Endodermal cell (in vitro differentiated cells): ENCODE data around the gene PLPP3. TPM values are rescaled to one million over a fixed set of nuclear protein-coding genes. Genes with fewer than 3 reads are reported as not detected.
A peak's percentile ranks its signal among the peaks of the same experiment; 100 is the strongest.

ENCODE experiments used
- DNase-seq: peaks from one replicate; pipeline ENCODE4 v3.0.0-alpha.2; 2017
- H3K27ac ChIP-seq: 2 replicates; pipeline ENCODE4 v1.5.1; 2013; ENCODE audit warnings: mild to moderate bottlenecking, low read depth, low read length, moderate library complexity
- H3K27me3 ChIP-seq: 2 replicates; pipeline ENCODE4 v1.6.1; 2013; ENCODE audit warnings: mild to moderate bottlenecking, low read length, moderate library complexity; ENCODE audit not compliant: insufficient read depth, control insufficient read depth, poor library complexity, severe bottlenecking
- H3K36me3 ChIP-seq: 2 replicates; pipeline ENCODE4 v1.7.0; 2013; ENCODE audit warnings: mild to moderate bottlenecking, low read length, moderate library complexity; ENCODE audit not compliant: control insufficient read depth, insufficient read depth
- H3K4me1 ChIP-seq: one replicate; pipeline ENCODE4 v1.7.0; 2013; ENCODE audit warnings: low read length; ENCODE audit not compliant: control insufficient read depth, insufficient read depth
- H3K4me3 ChIP-seq: 2 replicates; pipeline ENCODE4 v1.5.1; 2013; ENCODE audit warnings: mild to moderate bottlenecking, low read length, moderate library complexity
- H3K9ac ChIP-seq: 2 replicates; pipeline ENCODE4 v1.6.1; 2013; ENCODE audit warnings: mild to moderate bottlenecking, low read length, moderate library complexity; ENCODE audit not compliant: poor library complexity, severe bottlenecking; ENCODE audit errors: extremely low read depth
- H3K9me3 ChIP-seq: 2 replicates; pipeline ENCODE4 v1.6.1; 2013; ENCODE audit warnings: mild to moderate bottlenecking, low read length, moderate library complexity; ENCODE audit not compliant: control insufficient read depth
- H3K27ac Mint-ChIP-seq: 2 replicates; pipeline ENCODE4 v1.8.0; 2020; ENCODE audit warnings: mixed read lengths
- H3K27me3 Mint-ChIP-seq: 2 replicates; pipeline ENCODE4 v1.8.0; 2021; ENCODE audit warnings: mild to moderate bottlenecking, mixed read lengths; ENCODE audit not compliant: insufficient read depth
- H3K36me3 Mint-ChIP-seq: 2 replicates; pipeline ENCODE4 v1.8.0; 2020; ENCODE audit warnings: low read depth, mixed read lengths
- H3K4me1 Mint-ChIP-seq: 2 replicates; pipeline ENCODE4 v1.8.0; 2020; ENCODE audit warnings: mixed read lengths
- H3K4me3 Mint-ChIP-seq: 2 replicates; pipeline ENCODE4 v1.8.0; 2020; ENCODE audit warnings: mild to moderate bottlenecking, moderate library complexity, mixed read lengths
- H3K9me3 Mint-ChIP-seq: 2 replicates; pipeline ENCODE4 v1.8.0; 2020; ENCODE audit warnings: mild to moderate bottlenecking, mixed read lengths
- CTCF ChIP-seq: fragments of 200-600 bp; sonication (generic); conservative IDR thresholded peaks from 2 replicates; pipeline ENCODE4 v1.5.0; 2021; ENCODE audit warnings: antibody characterized with exemption, mild to moderate bottlenecking
- WGBS, 2 experiments: methylation state at CpG; one replicate each; pipeline versions ENCODE4 v1.1.5 to v1.1.7; 2013; ENCODE audit warnings: missing lambda C conversion rate in 2 of 2, mixed read lengths in 1 of 2; ENCODE audit not compliant: insufficient coverage in 1 of 2, insufficient read length in 1 of 2; 5-methylcytosine and 5-hydroxymethylcytosine counted together
- total RNA-seq, 2 donors: library from RNA; stranded (reverse); fragmentation: NEBNext Ultra II Directional in 1 of 2; extraction: Animal tissue kit (Norgen Biotek cat#: 25700) in 1 of 2; gene quantifications; 2 replicates in 1 of 2; 3 replicates in 1 of 2; pipeline ENCODE4 v1.2.1, GENCODE V29; 2021

Gene PLPP3
- total RNA-seq, 2 donors from 2014 or later, result 39.2 to 55.2 TPM

- H3K27ac Mint-ChIP-seq, result peak overlapping the region; percentile 80
- Histone ChIP-seq H3K9ac (no peak overlapping the region), H3K4me1 (peaks cover 20% of the 10 kb centered on the region), H3K4me3 (no peak overlapping the region), H3K27me3 (no peaks in the 10 kb centered on the region), H3K9me3 (no peaks in the 10 kb centered on the region), H3K27ac (peak overlapping the region; percentile 92), H3K36me3 (no peaks in the 10 kb centered on the region)
- 33 to 72% methylated on average over 2 to 3 of the region's 4 CpGs for WGBS, 2 experiments
- no peaks in the 10 kb centered on the region for H3K9me3 Mint-ChIP-seq
- TF ChIP-seq CTCF, result no peak
- H3K36me3 Mint-ChIP-seq, result peaks cover 28% of the 10 kb centered on the region
- no peak for DNase-seq
- H3K4me3 Mint-ChIP-seq, result no peak overlapping the region
- H3K4me1 Mint-ChIP-seq, result peaks cover 67% of the 10 kb centered on the region
- H3K27me3 Mint-ChIP-seq, result no peaks in the 10 kb centered on the region
These were observed 28.5 kb downstream of the PLPP3 start for GRCh38 chr1:56550859-56551188.

GRCh38 chr1:56550138-56550858 is 29.1 kb downstream of the PLPP3 start:
- peak overlapping the region; percentile 92 for H3K27ac ChIP-seq
- Mint-ChIP-seq H3K27ac (peak overlapping the region; percentile 80), H3K4me3 (peak overlapping the region; percentile 27), H3K9me3 (no peaks in the 10 kb centered on the region), H3K4me1 (peaks cover 69% of the 10 kb centered on the region), H3K36me3 (peaks cover 26% of the 10 kb centered on the region), H3K27me3 (no peaks in the 10 kb centered on the region)
- H3K4me1 ChIP-seq, result peaks cover 20% of the 10 kb centered on the region
- no peaks in the 10 kb centered on the region for H3K27me3 ChIP-seq
- WGBS, 2 experiments, result 0 to 42% methylated on average over 1 to 5 of the region's 5 CpGs
- H3K9ac ChIP-seq, result no peak overlapping the region
- no peak for TF ChIP-seq CTCF
- no peaks in the 10 kb centered on the region for H3K36me3 ChIP-seq
- peak overlapping the region; percentile 46 for H3K4me3 ChIP-seq
- no peaks in the 10 kb centered on the region for H3K9me3 ChIP-seq
- peak; percentile 83 for DNase-seq

GRCh38 chr1:56548571-56548970 is 30.8 kb downstream of the PLPP3 start:
- no peaks in the 10 kb centered on the region for H3K36me3 ChIP-seq
- H3K9ac ChIP-seq, result no peak overlapping the region
- no peak overlapping the region for H3K4me3 ChIP-seq
- no peaks in the 10 kb centered on the region for H3K27me3 ChIP-seq
- H3K27ac ChIP-seq, result no peak overlapping the region
- TF ChIP-seq CTCF, result no peak
- H3K4me3 Mint-ChIP-seq, result no peak overlapping the region
- no peak overlapping the region for H3K27ac Mint-ChIP-seq
- H3K4me1 ChIP-seq, result peaks cover 20% of the 10 kb centered on the region
- peaks cover 27% of the 10 kb centered on the region for H3K36me3 Mint-ChIP-seq
- DNase-seq, result no peak
- H3K9me3 Mint-ChIP-seq, result no peaks in the 10 kb centered on the region
- H3K27me3 Mint-ChIP-seq, result no peaks in the 10 kb centered on the region
- H3K9me3 ChIP-seq, result no peaks in the 10 kb centered on the region
- peaks cover 76% of the 10 kb centered on the region for H3K4me1 Mint-ChIP-seq
